ENCODE data around the gene RNF2.
"Not testable (repeated sequence)": the region's sequence is repeated elsewhere in the genome, so short reads cannot be mapped to it uniquely, and the experiment has no call there.

RNF2 gene

DNA sequence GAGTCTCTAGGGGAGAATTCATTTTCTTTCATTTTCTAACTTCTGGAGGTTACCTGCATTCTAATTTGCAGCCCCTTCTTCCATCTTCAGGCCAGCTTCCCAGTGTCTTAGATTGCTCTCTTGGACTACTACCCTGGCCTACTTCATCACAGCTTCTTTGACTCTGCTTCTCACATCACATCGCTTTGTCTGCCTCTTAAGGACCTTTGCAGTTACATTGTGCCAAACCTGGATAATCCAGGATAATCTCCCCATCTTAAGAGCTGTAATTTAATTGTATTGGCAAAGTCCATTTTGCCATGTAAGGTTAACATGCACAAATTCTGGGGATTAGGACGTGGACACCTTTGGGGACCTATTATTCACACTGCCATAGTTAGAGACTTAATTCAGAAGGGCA lies 18.4 kb downstream of the RNF2 start:
- no peak for DNase-seq (ENCODE audit: low spot score)
- TF ChIP-seq, protein P1, sequence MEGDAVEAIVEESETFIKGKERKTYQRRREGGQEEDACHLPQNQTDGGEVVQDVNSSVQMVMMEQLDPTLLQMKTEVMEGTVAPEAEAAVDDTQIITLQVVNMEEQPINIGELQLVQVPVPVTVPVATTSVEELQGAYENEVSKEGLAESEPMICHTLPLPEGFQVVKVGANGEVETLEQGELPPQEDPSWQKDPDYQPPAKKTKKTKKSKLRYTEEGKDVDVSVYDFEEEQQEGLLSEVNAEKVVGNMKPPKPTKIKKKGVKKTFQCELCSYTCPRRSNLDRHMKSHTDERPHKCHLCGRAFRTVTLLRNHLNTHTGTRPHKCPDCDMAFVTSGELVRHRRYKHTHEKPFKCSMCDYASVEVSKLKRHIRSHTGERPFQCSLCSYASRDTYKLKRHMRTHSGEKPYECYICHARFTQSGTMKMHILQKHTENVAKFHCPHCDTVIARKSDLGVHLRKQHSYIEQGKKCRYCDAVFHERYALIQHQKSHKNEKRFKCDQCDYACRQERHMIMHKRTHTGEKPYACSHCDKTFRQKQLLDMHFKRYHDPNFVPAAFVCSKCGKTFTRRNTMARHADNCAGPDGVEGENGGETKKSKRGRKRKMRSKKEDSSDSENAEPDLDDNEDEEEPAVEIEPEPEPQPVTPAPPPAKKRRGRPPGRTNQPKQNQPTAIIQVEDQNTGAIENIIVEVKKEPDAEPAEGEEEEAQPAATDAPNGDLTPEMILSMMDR (IDR thresholded peaks at IDR 0.05; ENCODE audit: extremely low read depth, missing control alignments): no peak

DNA sequence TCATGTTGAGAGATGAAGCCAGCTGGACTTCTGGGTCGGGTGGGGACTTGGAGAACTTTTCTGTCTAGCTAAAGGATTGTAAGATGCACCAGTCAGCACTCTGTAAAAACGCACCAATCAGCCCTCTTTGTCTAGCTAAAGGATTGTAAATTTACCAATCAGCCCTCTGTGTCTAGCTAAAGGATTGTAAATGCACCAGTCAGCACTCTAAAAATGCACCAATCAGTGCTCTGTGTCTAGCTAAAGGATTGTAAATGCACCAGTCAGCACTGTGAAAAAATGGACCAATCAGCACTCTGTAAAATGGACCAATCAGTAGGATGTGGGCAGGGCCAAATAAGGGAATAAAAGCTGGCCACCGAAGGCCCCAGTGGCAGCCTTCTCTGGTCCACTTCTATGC lies 19.6 kb downstream of the RNF2 start:
- DNase-seq (ENCODE audit: low spot score): not testable (repeated sequence)

DNA sequence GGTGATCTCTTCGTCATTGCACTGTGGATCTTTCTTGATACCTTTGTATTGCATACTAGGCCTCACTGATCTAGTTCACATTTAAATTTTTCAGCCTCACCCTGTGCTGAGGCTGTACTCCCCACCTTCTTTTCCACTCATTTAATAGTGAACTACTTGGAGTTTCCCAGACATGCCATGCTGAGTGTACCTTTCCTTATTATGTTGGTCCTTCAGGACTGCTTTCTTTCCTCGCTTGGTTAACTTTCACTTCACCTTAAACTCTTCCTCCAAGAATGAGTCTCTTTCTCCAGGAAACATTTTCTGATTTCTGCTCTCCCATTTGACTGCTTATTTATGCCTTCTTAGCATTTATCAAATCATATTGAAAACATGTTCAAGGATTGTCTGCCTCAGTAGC lies 20.8 kb downstream of the RNF2 start:
- DNase-seq (ENCODE audit: low spot score): no peak
- TF ChIP-seq, protein P1 (IDR thresholded peaks at IDR 0.05; ENCODE audit: extremely low read depth, missing control alignments): no peak

DNA sequence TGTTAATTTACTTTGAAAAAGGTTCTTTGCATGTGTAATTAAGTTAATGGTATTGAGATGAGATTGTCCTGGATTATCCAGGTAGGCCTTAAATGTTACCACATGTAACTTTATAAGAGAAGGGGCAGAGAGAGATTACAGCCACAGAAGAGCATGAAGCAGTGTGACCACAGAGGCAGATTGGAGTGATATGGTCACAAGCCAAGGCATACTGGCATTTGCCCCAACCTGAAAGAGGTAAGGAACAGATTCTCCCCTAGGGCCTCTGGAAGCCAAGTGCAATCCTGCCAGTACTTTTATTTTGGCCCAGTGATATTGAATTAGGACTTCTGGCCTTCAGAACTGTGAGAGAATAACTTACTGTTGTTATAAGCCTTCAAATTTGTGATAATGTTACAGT lies 23.0 kb downstream of the RNF2 start:
- TF ChIP-seq, protein P1 (IDR thresholded peaks at IDR 0.05; ENCODE audit: extremely low read depth, missing control alignments): no peak
- no peak for DNase-seq (ENCODE audit: low spot score)

DNA sequence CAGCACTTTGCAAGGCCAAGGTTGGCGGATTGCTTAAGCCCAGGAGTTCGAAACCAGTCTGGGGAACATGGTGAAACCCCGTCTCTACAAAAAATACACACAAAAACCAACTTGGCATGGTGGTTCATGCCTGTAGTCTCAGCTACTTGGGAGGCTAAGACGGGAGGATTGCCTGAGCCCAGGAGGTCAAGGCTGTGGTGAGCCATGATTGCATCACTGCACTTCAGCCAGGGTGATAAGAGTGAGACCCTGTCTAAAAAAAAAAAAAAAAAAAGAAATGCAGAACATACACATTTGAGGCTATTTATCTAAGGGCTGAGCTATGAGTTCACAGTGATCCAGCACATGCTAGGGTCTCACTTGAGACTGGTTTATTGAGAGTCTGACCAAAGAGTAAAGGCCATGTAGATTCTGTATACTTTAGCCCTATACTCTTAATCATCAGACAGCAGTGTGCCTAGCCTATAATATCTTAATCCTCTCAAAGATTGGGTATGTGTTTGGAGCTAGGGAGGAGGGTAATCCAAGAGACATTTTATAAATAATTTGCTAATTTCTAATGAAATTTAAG lies 23.9 kb downstream of the RNF2 start:
- TF ChIP-seq, protein P1 (IDR thresholded peaks at IDR 0.05; ENCODE audit: extremely low read depth, missing control alignments): no peak
- DNase-seq (ENCODE audit: low spot score): no peak

DNA sequence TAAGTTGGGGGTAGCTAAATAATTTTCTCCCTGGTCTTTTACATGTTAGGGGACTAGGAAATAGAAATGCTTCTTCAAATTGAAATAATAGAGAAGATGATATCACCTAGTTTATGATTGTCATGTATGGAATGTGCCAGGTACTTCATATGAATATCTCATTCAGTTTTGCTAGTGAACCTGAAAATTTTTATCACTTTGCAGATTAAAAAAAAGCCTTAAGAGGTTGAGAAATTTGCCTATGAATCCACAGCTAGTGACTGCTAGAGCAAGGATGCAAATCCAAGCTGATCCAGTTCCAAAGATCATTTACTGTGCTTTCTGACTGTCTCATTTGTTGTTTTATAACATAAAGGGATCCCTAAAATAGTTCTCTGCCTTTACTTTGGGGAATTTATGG lies 24.7 kb downstream of the RNF2 start:
- TF ChIP-seq, protein P1 (IDR thresholded peaks at IDR 0.05; ENCODE audit: extremely low read depth, missing control alignments): no peak
- DNase-seq (ENCODE audit: low spot score): no peak

DNA sequence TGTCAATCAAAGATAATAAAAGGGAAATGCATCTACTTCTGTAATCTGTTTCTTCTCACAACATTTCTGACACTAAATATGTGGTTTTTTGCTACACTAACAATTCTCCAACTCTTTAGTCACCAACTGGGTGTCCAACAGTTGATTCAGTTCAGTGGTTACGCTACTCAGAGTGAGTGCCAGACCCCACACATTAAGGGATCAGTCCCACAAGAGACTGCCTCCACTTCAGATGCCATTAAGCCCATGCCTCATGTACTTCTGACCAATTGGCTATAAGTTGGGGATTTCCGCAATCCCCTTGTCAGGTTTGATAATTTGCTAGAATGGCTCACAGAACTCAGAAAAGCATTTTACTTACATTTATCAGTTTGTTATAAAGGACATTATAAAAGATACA lies 28.4 kb downstream of the RNF2 start:
- TF ChIP-seq, protein P1 (IDR thresholded peaks at IDR 0.05; ENCODE audit: extremely low read depth, missing control alignments): no peak
- no peak for DNase-seq (ENCODE audit: low spot score)

DNA sequence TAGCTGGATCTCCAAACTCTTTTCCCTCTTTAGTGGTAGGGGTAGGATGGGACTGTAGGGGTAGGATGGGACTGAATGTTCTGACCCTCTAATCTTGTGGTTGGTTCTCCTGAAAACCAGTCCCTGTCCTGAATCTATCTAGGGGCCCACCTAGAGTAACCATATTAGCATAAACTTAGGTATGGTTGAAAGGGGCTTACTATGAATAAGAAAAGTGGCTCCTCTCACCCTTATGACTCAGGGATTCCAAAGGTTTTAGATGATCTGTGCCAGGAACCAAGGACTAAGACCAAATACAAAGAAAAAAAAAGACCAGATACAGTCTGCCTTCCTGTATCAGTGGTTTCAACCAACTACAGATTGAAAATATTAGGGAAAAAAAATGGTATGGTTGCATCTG lies 28.9 kb downstream of the RNF2 start:
- DNase-seq (ENCODE audit: low spot score): no peak
- TF ChIP-seq, protein P1 (IDR thresholded peaks at IDR 0.05; ENCODE audit: extremely low read depth, missing control alignments): no peak
